HK-2 (cell line): Measurements from ENCODE around the gene PXDN.
"Not testable (repeated sequence)": the region's sequence is repeated elsewhere in the genome, so short reads cannot be mapped to it uniquely, and the experiment has no call there.

Experiments used
- DNase-seq: peaks from one replicate; pipeline ENCODE4 v3.0.0-alpha.2; 2018; ENCODE audit not compliant: unreplicated experiment

PXDN gene

GRCh38 chr2:1774929-1775328 lies 30.6 kb upstream of the PXDN start:
- no peak for DNase-seq

GRCh38 chr2:1773883-1774282 lies 29.6 kb upstream of the PXDN start:
- DNase-seq, result no peak

GRCh38 chr2:1772471-1773267 lies 28.4 kb upstream of the PXDN start:
- DNase-seq, result no peak

GRCh38 chr2:1771626-1772280 lies 27.4 kb upstream of the PXDN start:
- DNase-seq, result no peak

- no peak for DNase-seq
Measured at GRCh38 chr2:1770566-1771380, 26.5 kb upstream of the PXDN start.

- DNase-seq, result peak; percentile 76
Measured at GRCh38 chr2:1769703-1770422, 25.5 kb upstream of the PXDN start.

- no peak for DNase-seq
Measured at GRCh38 chr2:1767939-1768691, 23.8 kb upstream of the PXDN start.

- no peak for DNase-seq
Measured at GRCh38 chr2:1766851-1767811, 22.8 kb upstream of the PXDN start.

- DNase-seq, result no peak
Measured at GRCh38 chr2:1766425-1766824, 22.1 kb upstream of the PXDN start.

- not testable (repeated sequence) for DNase-seq
Measured at GRCh38 chr2:1765201-1765600, 20.9 kb upstream of the PXDN start.

GRCh38 chr2:1759611-1759930 lies 15.3 kb upstream of the PXDN start:
- DNase-seq, result no peak

- DNase-seq, result no peak
Measured at GRCh38 chr2:1758774-1759610, 14.7 kb upstream of the PXDN start.

GRCh38 chr2:1758171-1758570 lies 13.9 kb upstream of the PXDN start:
- DNase-seq, result no peak

GRCh38 chr2:1757567-1757966 lies 13.3 kb upstream of the PXDN start:
- no peak for DNase-seq

GRCh38 chr2:1757146-1757545 lies 12.8 kb upstream of the PXDN start:
- DNase-seq, result not testable (repeated sequence)

- DNase-seq, result no peak
Measured at GRCh38 chr2:1756456-1756855, 12.1 kb upstream of the PXDN start.

- no peak for DNase-seq
Measured at GRCh38 chr2:1755436-1756191, 11.3 kb upstream of the PXDN start.

- no peak for DNase-seq
Measured at GRCh38 chr2:1754461-1755170, 10.3 kb upstream of the PXDN start.
